Activated naive CD8-positive, alpha-beta T cell (primary cell): ENCODE results near the gene SLC5A2.
A peak's percentile ranks its signal among the peaks of the same experiment; 100 is the strongest.
"Not testable (repeated sequence)": the region's sequence is repeated elsewhere in the genome, so short reads cannot be mapped to it uniquely, and the experiment has no call there.

Source experiments
- H3K27ac Mint-ChIP-seq: one replicate; pipeline ENCODE4 v1.8.0; 2021; ENCODE audit warnings: mixed read lengths
- H3K27me3 Mint-ChIP-seq: one replicate; pipeline ENCODE4 v1.8.0; 2021; ENCODE audit warnings: mixed read lengths
- H3K36me3 Mint-ChIP-seq: one replicate; pipeline ENCODE4 v1.8.0; 2021; ENCODE audit warnings: mixed read lengths
- H3K4me1 Mint-ChIP-seq: one replicate; pipeline ENCODE4 v1.8.0; 2021; ENCODE audit warnings: low read depth, mixed read lengths
- H3K4me3 Mint-ChIP-seq: one replicate; pipeline ENCODE4 v1.8.0; 2021; ENCODE audit warnings: mild to moderate bottlenecking, mixed read lengths
- H3K9me3 Mint-ChIP-seq: one replicate; pipeline ENCODE4 v1.8.0; 2021; ENCODE audit warnings: low read depth, mixed read lengths

The SLC5A2 gene

DNA sequence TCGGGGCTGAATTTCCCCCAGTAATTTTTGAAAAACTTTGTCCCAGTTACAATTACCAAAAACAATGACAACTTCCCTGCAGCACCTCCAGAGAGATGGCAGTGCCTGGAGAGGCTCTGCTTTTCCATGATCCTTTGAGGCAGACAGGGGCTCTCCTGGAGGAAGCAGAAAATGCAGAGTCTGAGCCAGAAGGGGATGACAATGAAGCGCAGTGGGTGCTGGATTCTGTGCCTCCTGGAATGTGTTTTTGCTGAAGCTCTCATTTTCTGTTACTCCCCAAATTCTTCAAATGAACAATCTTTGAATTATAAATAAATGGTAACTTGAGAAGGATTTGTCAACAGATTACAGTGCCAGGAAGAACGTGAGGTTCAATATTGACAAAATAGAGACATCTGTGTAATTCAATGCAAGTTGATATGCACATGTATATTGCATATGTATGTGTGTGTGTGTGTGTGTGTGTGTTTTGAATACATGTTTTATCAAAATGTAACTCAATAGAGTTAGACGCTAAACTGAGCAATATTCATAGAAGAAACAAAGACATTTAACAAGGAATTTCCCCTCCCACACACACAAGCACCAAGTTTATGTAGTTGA is 35.0 kb downstream of the SLC5A2 start:
- no peak overlapping the region for H3K4me3 Mint-ChIP-seq
- H3K27ac Mint-ChIP-seq: no peak overlapping the region
- H3K36me3 Mint-ChIP-seq: no peaks in the 10 kb centered on the region
- no peaks in the 10 kb centered on the region for H3K4me1 Mint-ChIP-seq
- no peaks in the 10 kb centered on the region for H3K9me3 Mint-ChIP-seq
- no peaks in the 10 kb centered on the region for H3K27me3 Mint-ChIP-seq

DNA sequence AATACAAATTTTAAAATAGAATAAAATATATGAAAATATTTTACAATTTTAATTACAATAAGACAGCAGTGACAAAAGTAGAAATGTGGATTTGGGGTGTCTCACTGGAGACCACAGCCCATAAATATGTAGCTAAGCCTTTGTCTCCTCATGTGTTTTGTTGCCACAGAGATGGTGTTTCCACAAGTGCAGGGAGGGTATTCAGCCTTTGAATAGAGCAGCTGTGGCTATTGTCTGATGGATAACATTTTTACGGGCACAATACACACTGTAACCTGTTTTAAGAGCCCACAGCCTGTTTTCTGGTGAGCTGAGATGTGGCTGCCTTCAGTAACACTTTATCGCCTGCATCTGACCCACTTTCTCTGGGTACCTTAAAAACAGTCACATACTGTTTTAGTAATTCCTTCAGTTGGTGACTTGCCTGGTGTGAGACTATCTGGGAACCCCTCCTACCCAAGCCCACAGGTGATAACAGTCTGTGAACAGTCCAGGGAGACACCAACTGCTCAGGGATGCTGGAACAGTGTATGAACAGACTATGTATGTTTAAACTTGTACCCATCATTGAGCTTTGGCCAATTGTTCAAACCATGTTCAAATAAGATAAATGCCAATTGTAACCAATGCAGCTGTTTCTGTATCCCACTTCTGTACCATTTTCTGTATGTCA is 37.0 kb downstream of the SLC5A2 start:
- no peaks in the 10 kb centered on the region for H3K27me3 Mint-ChIP-seq

DNA sequence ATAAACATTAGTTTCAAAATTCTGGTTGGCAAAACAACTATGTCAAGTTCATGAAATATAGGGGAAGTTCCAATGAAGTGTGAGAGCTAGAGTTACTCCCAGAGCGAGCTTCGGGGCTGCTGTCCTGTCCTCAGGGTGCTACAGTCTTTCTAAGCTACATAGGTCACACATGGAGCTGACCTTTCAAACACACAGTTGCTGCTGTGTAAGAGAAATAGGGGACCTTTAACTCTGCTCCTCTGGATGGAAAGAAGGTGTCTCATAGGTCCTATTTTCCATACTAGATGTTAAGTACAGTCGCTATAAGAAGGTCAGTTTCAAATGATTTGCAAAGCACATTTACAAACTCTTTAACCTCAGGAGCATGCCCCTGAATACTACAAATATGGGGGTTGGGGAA is 38.4 kb downstream of the SLC5A2 start:
- no peak overlapping the region for H3K27ac Mint-ChIP-seq
- no peaks in the 10 kb centered on the region for H3K36me3 Mint-ChIP-seq
- no peaks in the 10 kb centered on the region for H3K9me3 Mint-ChIP-seq

More for the DNA sequence above, 37.0 kb downstream of the SLC5A2 start:
- H3K4me1 Mint-ChIP-seq: no peaks in the 10 kb centered on the region
- no peaks in the 10 kb centered on the region for H3K9me3 Mint-ChIP-seq
- H3K36me3 Mint-ChIP-seq: no peaks in the 10 kb centered on the region
- H3K4me3 Mint-ChIP-seq: no peak overlapping the region
- H3K27ac Mint-ChIP-seq: no peak overlapping the region

DNA sequence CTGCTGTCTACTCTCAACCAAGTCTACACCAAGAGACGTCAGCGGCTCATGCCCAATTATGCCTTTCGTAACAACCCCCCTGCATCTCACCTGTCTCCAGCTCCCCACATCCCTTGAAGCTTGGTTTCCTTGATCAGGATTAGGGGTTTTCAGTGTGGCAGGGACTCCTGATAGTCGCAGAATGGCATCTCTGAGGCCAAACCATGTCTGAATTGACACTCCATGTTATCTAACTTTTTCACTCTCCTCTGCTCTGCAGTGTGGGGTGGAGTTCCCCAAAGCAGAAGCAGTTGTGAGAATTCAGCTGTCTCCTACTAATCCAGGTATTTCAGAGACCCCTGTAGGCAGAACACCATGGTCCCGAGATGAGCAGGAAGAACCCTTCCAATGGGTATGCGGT is 39.1 kb downstream of the SLC5A2 start:
- H3K4me3 Mint-ChIP-seq: no peak overlapping the region
- H3K36me3 Mint-ChIP-seq: no peaks in the 10 kb centered on the region
- no peak overlapping the region for H3K27ac Mint-ChIP-seq

More for the DNA sequence above, 38.4 kb downstream of the SLC5A2 start:
- H3K27me3 Mint-ChIP-seq: no peaks in the 10 kb centered on the region
- no peaks in the 10 kb centered on the region for H3K4me1 Mint-ChIP-seq
- no peak overlapping the region for H3K4me3 Mint-ChIP-seq

DNA sequence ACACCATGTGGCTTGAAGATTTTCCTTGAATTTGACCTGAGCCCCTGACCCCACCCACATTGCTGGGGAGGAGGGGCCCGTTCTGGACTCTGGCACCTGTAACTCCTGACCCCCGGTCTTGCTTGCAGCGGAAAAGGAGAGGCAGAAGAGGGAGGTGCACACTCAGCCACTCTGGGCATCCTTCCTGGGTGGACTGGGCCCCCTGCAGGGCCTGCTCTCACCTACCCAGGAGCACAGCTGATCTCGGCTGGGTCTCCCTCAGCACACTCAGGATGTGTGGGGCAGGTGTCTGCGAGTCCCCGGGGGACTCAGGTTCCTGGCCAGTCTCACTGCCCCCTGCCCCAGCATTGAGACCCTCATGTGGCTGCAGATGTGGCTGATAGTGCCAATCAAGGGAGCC is 40.8 kb downstream of the SLC5A2 start:
- H3K27me3 Mint-ChIP-seq, H3K36me3 Mint-ChIP-seq, H3K4me1 Mint-ChIP-seq, H3K4me3 Mint-ChIP-seq, H3K27ac Mint-ChIP-seq, H3K9me3 Mint-ChIP-seq: not testable (repeated sequence)

More for the DNA sequence above, 39.1 kb downstream of the SLC5A2 start:
- Mint-ChIP-seq H3K9me3 (no peaks in the 10 kb centered on the region), H3K4me1 (no peaks in the 10 kb centered on the region), H3K27me3 (no peaks in the 10 kb centered on the region)

DNA sequence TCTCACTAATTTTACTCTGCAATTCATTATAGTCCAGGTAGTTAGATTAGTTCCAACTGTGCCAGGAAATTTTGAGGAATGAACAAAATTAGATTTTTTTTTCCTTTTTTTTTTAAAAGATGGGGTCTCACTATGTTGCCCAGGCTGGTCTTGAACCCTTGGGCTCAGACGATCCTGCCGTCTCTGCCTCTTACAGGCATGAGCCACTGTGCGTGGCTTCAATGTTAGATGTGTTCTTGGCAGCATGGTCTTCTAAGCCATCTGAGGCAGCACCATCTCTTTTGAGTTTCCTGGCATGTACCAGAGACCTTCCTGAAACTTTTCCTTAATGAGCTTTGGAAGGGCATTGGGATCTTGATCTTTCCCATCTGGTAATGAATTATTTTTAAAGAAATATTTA is 42.2 kb downstream of the SLC5A2 start:
- no peak overlapping the region for H3K4me3 Mint-ChIP-seq
- H3K27ac Mint-ChIP-seq: no peak overlapping the region
- H3K27me3 Mint-ChIP-seq: peaks cover 10% of the 10 kb centered on the region
- H3K4me1 Mint-ChIP-seq: peaks cover 11% of the 10 kb centered on the region
- H3K9me3 Mint-ChIP-seq: no peaks in the 10 kb centered on the region
- H3K36me3 Mint-ChIP-seq: no peaks in the 10 kb centered on the region

DNA sequence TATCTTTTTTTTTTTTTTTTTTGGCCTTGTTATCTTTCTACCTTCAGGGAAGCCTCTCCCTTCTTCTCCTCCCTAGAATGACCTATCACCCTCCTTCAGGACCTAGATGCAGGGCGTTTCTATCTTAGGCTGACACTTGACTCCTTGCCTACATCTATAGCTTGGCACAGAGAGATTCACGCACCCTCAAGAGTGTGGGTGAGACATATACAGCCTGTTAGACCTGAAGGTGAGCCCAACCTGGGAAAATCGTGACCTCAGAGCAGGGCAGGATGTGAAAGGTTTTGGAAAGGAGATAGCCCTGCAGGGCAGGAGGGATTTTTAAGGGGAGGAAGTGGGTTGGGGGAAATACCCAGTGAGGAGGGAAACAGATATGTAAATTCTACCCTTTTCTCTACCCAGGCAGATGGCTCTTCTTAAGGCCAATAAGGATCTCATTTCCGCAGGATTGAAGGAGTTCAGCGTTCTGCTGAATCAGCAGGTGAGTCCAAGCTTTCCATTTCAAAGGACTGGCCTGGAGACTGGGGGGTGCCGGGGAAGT is 44.9 kb downstream of the SLC5A2 start, which contains the start of gene AHSP:
Gene AHSP (plus strand): TSS at position 167 of the 541 bp plus-strand sequence. CDS start 240 bp downstream, at position 407.
- no peaks in the 10 kb centered on the region for H3K9me3 Mint-ChIP-seq
- peak within 1 kb of the TSS; percentile 65 for H3K4me3 Mint-ChIP-seq
- H3K4me1 Mint-ChIP-seq: peaks cover 11% of the 10 kb centered on the region
- H3K27ac Mint-ChIP-seq: no peak within 1 kb of the TSS
- peaks cover 10% of the 10 kb centered on the region for H3K27me3 Mint-ChIP-seq
- H3K36me3 Mint-ChIP-seq: no peaks in the 10 kb centered on the region

DNA sequence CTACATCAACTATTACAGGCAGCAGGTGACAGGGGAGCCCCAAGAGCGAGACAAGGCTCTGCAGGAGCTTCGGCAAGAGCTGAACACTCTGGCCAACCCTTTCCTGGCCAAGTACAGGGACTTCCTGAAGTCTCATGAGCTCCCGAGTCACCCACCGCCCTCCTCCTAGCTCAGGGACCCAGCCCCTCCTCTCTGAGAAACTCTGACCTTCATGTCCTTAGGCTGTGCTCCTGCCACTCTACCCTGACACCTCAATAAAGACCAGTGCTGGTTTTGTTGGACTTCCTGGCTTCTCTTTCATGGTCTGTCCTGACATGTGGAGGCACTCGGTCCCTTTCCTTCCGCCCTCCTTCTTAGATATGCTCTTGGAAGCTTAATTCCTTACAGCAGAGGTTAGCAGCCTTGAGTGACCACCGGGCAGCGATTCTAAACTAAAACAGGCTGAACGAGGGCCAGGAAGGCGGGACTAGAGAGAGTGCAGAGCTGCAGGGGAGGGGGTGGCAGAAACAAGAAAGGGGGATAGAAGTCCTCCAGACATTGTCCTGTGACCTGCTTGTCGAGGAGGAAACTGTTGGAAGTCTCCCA is 45.7 kb downstream of the SLC5A2 start:
- H3K9me3 Mint-ChIP-seq: no peaks in the 10 kb centered on the region
- H3K36me3 Mint-ChIP-seq: no peaks in the 10 kb centered on the region
- peaks cover 10% of the 10 kb centered on the region for H3K27me3 Mint-ChIP-seq
- no peak overlapping the region for H3K27ac Mint-ChIP-seq
- H3K4me3 Mint-ChIP-seq: peak overlapping the region; percentile 65
- peaks cover 11% of the 10 kb centered on the region for H3K4me1 Mint-ChIP-seq

DNA sequence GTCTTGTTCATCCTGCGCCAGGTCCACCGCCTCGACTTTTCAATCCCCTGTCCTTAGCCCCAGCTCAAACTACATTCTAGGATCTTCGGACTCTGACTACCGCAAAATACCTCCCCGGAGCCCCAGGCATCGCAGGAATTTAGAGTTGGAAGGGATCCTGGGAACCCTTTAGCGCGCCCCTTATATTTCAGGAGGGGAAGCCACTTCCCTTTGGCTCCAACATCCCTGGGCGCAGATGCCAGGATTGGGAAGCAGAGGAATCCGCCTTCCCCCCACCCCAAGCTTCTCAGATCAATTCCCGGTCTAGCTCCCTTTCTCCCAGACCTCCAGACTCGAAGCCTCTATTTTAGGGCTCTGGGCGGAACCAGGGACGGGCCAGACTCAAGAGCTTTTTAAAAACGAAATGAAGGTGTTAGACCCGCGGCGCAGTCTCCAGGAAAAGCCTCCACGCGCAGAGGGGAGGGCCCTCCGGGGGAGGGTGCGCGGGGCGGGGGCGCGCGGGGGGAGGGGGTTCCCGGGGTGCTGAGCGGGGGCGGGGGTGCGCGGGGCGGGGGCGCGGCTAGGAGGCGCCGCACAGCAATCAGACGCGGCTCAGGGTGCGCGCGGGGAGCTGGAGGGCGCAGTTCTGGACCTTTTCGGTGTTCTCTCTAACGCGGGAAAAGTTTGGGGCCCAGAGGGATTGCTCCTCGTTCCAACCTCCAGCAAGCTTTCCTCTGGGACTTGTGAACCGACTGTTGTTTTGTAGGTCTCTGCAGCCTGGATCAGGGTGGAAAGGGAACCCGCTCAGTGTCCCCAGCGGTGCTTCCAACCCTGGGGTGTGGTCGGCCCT is 46.4 kb downstream of the SLC5A2 start:
- H3K4me3 Mint-ChIP-seq: peak overlapping the region; percentile 60
- no peaks in the 10 kb centered on the region for H3K36me3 Mint-ChIP-seq
- H3K4me1 Mint-ChIP-seq: peaks cover 11% of the 10 kb centered on the region
- no peaks in the 10 kb centered on the region for H3K9me3 Mint-ChIP-seq
- H3K27ac Mint-ChIP-seq: no peak overlapping the region
- H3K27me3 Mint-ChIP-seq: peaks cover 14% of the 10 kb centered on the region

DNA sequence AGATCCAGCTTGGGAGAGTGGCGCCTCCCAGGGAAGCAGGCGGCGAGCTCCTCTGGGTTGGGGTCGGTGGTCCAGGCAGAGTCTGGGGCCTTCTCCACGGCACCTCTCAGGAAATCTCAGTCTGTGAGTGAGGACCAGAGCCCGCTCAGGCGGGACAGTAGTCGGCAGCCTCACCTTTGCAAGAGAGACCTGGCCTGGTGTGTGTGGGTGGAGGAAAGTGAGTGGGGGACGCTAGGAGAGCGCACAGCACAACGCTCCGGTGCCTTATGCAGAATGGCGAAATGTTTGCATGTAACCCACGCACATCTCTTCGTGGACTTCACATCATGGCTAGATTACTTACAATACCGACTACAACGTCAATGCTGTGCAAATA is 47.0 kb downstream of the SLC5A2 start:
- H3K27me3 Mint-ChIP-seq: peaks cover 14% of the 10 kb centered on the region
- H3K27ac Mint-ChIP-seq: no peak overlapping the region
- peaks cover 11% of the 10 kb centered on the region for H3K4me1 Mint-ChIP-seq
- H3K36me3 Mint-ChIP-seq: no peaks in the 10 kb centered on the region
- peak overlapping the region; percentile 42 for H3K4me3 Mint-ChIP-seq
- no peaks in the 10 kb centered on the region for H3K9me3 Mint-ChIP-seq

DNA sequence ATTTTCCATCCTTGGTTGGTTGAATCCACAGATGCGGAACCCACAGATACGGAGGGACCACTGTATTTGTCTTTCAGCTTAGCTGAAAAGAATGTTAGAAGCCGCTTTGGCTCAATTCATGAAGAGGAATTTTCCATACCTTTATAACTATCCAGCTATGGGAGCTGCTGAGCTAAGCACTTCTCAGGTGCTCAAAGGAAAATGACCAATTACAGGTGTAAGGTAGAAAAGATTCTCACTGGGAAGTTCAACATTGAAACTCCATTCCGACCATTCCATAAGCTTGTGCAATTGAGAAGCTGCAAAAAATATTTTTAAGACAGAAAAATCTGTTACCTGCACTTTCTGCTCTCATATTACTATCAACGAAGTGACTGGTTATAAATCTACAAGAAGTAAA is 47.5 kb downstream of the SLC5A2 start:
- Mint-ChIP-seq H3K27me3 (peaks cover 14% of the 10 kb centered on the region), H3K4me1 (peaks cover 11% of the 10 kb centered on the region), H3K9me3 (no peaks in the 10 kb centered on the region), H3K36me3 (no peaks in the 10 kb centered on the region), H3K27ac (no peak overlapping the region), H3K4me3 (no peak overlapping the region)

DNA sequence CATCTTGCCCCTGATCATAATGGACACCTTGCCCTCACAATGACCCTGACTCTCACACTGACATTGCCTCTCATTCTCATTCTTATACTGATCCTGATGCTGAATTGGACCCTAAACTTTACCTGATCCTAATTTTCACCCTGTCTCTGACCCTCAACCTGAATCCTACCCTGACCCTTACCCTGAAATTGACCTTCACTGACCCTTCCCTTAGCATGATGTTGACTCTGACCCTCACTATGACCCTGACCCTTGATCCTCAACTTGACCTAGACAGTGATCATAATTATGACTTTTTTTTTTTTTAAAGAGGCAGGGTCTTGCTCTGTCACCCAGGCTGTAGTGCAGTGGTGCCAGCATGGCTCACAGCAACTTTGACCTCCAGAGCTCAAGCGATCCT is 48.2 kb downstream of the SLC5A2 start:
- peaks cover 11% of the 10 kb centered on the region for H3K4me1 Mint-ChIP-seq
- no peak overlapping the region for H3K27ac Mint-ChIP-seq
- H3K9me3 Mint-ChIP-seq: no peaks in the 10 kb centered on the region
- H3K27me3 Mint-ChIP-seq: peaks cover 18% of the 10 kb centered on the region
- H3K36me3 Mint-ChIP-seq: no peaks in the 10 kb centered on the region
- H3K4me3 Mint-ChIP-seq: no peak overlapping the region

DNA sequence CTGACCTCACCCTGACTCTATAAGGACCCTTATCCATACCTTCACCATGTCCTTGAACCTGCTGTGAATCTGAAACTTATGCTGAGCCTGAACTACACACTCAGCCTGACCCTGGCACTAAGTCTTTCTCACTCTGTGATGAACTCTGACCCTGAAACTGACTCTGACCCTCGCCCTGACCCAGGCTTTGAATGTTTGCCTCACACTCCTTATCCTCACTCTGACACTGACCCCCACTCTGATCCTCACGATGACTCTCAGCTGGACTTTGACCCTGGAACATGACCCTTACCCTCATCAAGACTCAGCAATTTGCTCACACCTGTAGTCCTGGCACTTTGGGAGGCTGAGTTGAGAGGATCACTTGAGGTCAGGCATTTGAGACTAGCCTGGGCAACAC is 49.2 kb downstream of the SLC5A2 start:
- peaks cover 11% of the 10 kb centered on the region for H3K4me1 Mint-ChIP-seq
- H3K9me3 Mint-ChIP-seq: no peaks in the 10 kb centered on the region
- no peak overlapping the region for H3K4me3 Mint-ChIP-seq
- H3K27me3 Mint-ChIP-seq: peaks cover 21% of the 10 kb centered on the region
- no peak overlapping the region for H3K27ac Mint-ChIP-seq
- no peaks in the 10 kb centered on the region for H3K36me3 Mint-ChIP-seq

DNA sequence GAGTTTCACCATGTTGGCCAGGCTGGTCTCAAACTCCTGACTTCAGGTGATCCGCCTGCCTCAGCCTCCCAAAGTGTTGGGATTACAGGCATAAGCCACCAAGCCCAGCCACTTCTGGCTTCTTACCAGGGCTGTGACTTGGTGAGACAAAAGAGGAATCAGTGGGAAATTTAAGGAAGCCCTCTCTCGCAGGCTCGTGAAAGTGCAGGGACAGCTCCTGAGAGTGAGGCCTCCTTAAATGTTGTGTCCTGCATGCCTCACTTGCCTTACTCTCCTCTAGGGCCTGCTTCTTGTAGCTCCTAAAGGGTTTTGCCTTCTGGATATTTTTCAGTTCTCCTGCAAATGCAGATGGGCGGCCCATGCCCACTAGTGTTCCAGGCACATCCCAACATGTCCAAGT is 50.0 kb downstream of the SLC5A2 start:
- H3K27me3 Mint-ChIP-seq: peaks cover 20% of the 10 kb centered on the region
- H3K9me3 Mint-ChIP-seq: no peaks in the 10 kb centered on the region
- H3K4me1 Mint-ChIP-seq: peaks cover 11% of the 10 kb centered on the region
- H3K36me3 Mint-ChIP-seq: no peaks in the 10 kb centered on the region
- H3K4me3 Mint-ChIP-seq: no peak overlapping the region
- H3K27ac Mint-ChIP-seq: no peak overlapping the region

DNA sequence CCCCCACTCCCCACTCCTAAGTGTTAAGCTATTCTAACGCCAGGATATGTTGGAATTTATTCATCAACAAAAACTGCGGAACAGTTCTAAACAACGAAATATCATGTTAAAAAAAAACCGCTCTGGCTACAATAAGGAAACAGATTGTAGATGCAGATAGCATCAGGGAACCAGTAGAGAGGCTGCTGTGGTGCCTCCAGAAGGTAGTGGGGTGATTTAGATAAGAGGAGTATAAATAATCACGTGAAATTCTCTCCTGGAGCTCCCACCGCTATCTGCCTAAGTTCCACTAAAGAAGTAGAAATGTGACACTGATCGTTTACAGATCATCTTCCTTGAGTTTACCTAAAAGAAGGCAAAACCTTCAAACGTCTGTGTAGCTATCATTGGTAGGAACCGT is 52.8 kb downstream of the SLC5A2 start:
- Mint-ChIP-seq H3K9me3 (peaks cover 4% of the 10 kb centered on the region), H3K4me1 (peaks cover 13% of the 10 kb centered on the region), H3K36me3 (peaks cover 5% of the 10 kb centered on the region), H3K4me3 (no peak overlapping the region), H3K27me3 (peaks cover 22% of the 10 kb centered on the region), H3K27ac (no peak overlapping the region)
